ENCODE results near the gene IGFBP4.

Gene IGFBP4

DNA sequence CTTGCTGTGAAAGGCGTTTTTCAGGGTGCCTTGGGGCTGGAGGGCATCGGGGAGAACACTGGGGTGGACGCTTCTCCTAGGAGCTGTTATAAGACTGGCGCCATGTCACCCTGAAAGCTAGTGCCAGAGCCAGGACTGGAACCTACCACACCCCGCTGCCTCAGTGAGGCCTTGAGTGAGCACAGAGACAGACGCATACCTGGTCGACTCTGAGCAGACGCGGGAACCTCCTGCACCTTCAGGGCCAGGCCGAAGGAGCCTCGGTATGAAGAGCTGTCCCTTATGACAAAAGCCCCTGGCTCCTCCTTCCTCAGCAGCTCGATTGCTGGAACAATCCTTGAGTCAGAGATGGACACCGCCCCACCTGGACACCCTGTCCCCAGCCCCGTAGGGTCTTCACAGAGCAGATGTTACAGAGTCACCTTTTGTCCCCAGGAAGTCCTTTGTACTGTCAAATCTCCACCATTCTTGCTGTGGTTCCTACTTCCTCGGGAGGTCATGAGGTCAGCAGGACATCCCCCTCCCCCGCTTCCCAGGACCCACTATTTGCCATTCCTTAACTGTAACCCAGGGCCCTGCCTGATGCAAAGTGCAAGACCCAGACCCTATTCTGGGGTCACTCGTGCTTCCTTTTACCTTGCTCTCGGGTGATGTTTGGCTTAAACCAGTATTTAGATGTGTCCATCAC, 41.2 kb downstream of the IGFBP4 start:
- H3K36me3 ChIP-seq (ENCODE audit: control insufficient read depth in 4 of 4, insufficient read depth in 4 of 4, low read length in 3 of 4) = no peaks in the 10 kb centered on the region
- H3K9me3 ChIP-seq (ENCODE audit: control extremely low read depth in 1 of 5, control insufficient read depth in 4 of 5, insufficient read depth in 2 of 5, low read depth in 1 of 5, low read length in 4 of 5) = no peaks in the 10 kb centered on the region
- ChIA-PET CTCF (interaction anchor here (0.7 to 2.0 kb wide), 4 partner anchors 11 to 122 kb away, joined by 3 to 4 read pairs (median 3); no protein-coding TSS in a partner anchor), POLR2A (no interaction called here)
- 95% methylated on average over 17 of the region's 18 CpGs for WGBS (ENCODE audit: insufficient coverage)
- no peak overlapping the region for H3K4me3 ChIP-seq (ENCODE audit: control insufficient read depth in 1 of 7, extremely low read depth in 1 of 7, insufficient read depth in 4 of 7, low read depth in 2 of 7, low read length in 6 of 7)
- H3K27ac ChIP-seq (ENCODE audit: insufficient read depth in 1 of 2, low read depth in 1 of 2, low read length in 2 of 2, poor library complexity in 1 of 2, severe bottlenecking in 2 of 2) = no peak overlapping the region
- no peak for DNase-seq
- H3K27me3 ChIP-seq (replicated peaks in 2 of 5; ENCODE audit: control insufficient read depth in 4 of 5, insufficient read depth in 5 of 5, low read length in 4 of 5) = peaks cover 0 to 5% (median 0%) of the 10 kb centered on the region in 5 experiments
- peaks cover 3 to 20% (median 15%) of the 10 kb centered on the region in 4 experiments for H3K4me1 ChIP-seq (ENCODE audit: control extremely low read depth in 1 of 4, control insufficient read depth in 4 of 4, insufficient read depth in 4 of 4, low read length in 3 of 4)

- Histone ChIP-seq H3K27ac (ENCODE audit: insufficient read depth in 1 of 2, low read depth in 1 of 2, low read length in 2 of 2, poor library complexity in 1 of 2, severe bottlenecking in 2 of 2) (no peak overlapping the region), H3K4me1 (ENCODE audit: control extremely low read depth in 1 of 4, control insufficient read depth in 4 of 4, insufficient read depth in 4 of 4, low read length in 3 of 4) (peaks cover 3 to 18% (median 12%) of the 10 kb centered on the region in 4 experiments), H3K27me3 (replicated peaks in 2 of 5; ENCODE audit: control insufficient read depth in 4 of 5, insufficient read depth in 5 of 5, low read length in 4 of 5) (peaks cover 0 to 5% (median 0%) of the 10 kb centered on the region in 5 experiments), H3K9me3 (ENCODE audit: control extremely low read depth in 1 of 5, control insufficient read depth in 4 of 5, insufficient read depth in 2 of 5, low read depth in 1 of 5, low read length in 4 of 5) (no peaks in the 10 kb centered on the region), H3K36me3 (ENCODE audit: control insufficient read depth in 4 of 4, insufficient read depth in 4 of 4, low read length in 3 of 4) (no peaks in the 10 kb centered on the region), H3K4me3 (ENCODE audit: control insufficient read depth in 1 of 7, extremely low read depth in 1 of 7, insufficient read depth in 4 of 7, low read depth in 2 of 7, low read length in 6 of 7) (no peak overlapping the region)
- DNase-seq = no peak
- POLR2A ChIA-PET = interaction anchor here (0.6 kb wide), 1 partner anchor 48 kb away, joined by 3 read pairs; no protein-coding TSS in a partner anchor
- CTCF ChIA-PET = interaction anchor here (0.8 to 2.0 kb wide), 5 partner anchors 8 to 123 kb away, joined by 3 to 4 read pairs (median 3); no protein-coding TSS in a partner anchor
- WGBS (ENCODE audit: insufficient coverage) = 100% methylated on average over 2 of the region's 7 CpGs
Measured at GRCh38 chr17:40484973-40485530, 41.8 kb downstream of the IGFBP4 start.

- 91% methylated on average over 8 of the region's 17 CpGs for WGBS (ENCODE audit: insufficient coverage)
- POLR2A ChIA-PET = interaction anchor here (0.6 kb wide), 1 partner anchor 47 kb away, joined by 3 read pairs; no protein-coding TSS in a partner anchor
- H3K9me3 ChIP-seq (ENCODE audit: control extremely low read depth in 1 of 5, control insufficient read depth in 4 of 5, insufficient read depth in 2 of 5, low read depth in 1 of 5, low read length in 4 of 5) = no peaks in the 10 kb centered on the region
- no peaks in the 10 kb centered on the region for H3K36me3 ChIP-seq (ENCODE audit: control insufficient read depth in 4 of 4, insufficient read depth in 4 of 4, low read length in 3 of 4)
- peaks cover 0 to 5% (median 0%) of the 10 kb centered on the region in 5 experiments for H3K27me3 ChIP-seq (replicated peaks in 2 of 5; ENCODE audit: control insufficient read depth in 4 of 5, insufficient read depth in 5 of 5, low read length in 4 of 5)
- no peak overlapping the region for H3K4me3 ChIP-seq (ENCODE audit: control insufficient read depth in 1 of 7, extremely low read depth in 1 of 7, insufficient read depth in 4 of 7, low read depth in 2 of 7, low read length in 6 of 7)
- no peak for DNase-seq
- no peak overlapping the region for H3K27ac ChIP-seq (ENCODE audit: insufficient read depth in 1 of 2, low read depth in 1 of 2, low read length in 2 of 2, poor library complexity in 1 of 2, severe bottlenecking in 2 of 2)
- H3K4me1 ChIP-seq (ENCODE audit: control extremely low read depth in 1 of 4, control insufficient read depth in 4 of 4, insufficient read depth in 4 of 4, low read length in 3 of 4) = peaks cover 0 to 17% (median 4%) of the 10 kb centered on the region in 4 experiments
- CTCF ChIA-PET = interaction anchor here (0.8 to 2.0 kb wide), 5 partner anchors 9 to 132 kb away, joined by 3 to 4 read pairs (median 3); no protein-coding TSS in a partner anchor
Measured at GRCh38 chr17:40485851-40486521, 42.7 kb downstream of the IGFBP4 start.

- 100% methylated on average over 9 of the region's 12 CpGs for WGBS (ENCODE audit: insufficient coverage)
- peaks cover 0 to 14% (median 2%) of the 10 kb centered on the region in 4 experiments for H3K4me1 ChIP-seq (ENCODE audit: control extremely low read depth in 1 of 4, control insufficient read depth in 4 of 4, insufficient read depth in 4 of 4, low read length in 3 of 4)
- POLR2A ChIA-PET = no interaction called here
- CTCF ChIA-PET = interaction anchor here (0.9 to 2.0 kb wide), 3 partner anchors 27 to 132 kb away, joined by 3 to 4 read pairs (median 3); no protein-coding TSS in a partner anchor
- no peaks in the 10 kb centered on the region for H3K36me3 ChIP-seq (ENCODE audit: control insufficient read depth in 4 of 4, insufficient read depth in 4 of 4, low read length in 3 of 4)
- H3K4me3 ChIP-seq (ENCODE audit: control insufficient read depth in 1 of 7, extremely low read depth in 1 of 7, insufficient read depth in 4 of 7, low read depth in 2 of 7, low read length in 6 of 7) = no peak overlapping the region
- H3K9me3 ChIP-seq (ENCODE audit: control extremely low read depth in 1 of 5, control insufficient read depth in 4 of 5, insufficient read depth in 2 of 5, low read depth in 1 of 5, low read length in 4 of 5) = no peaks in the 10 kb centered on the region
- no peak overlapping the region for H3K27ac ChIP-seq (ENCODE audit: insufficient read depth in 1 of 2, low read depth in 1 of 2, low read length in 2 of 2, poor library complexity in 1 of 2, severe bottlenecking in 2 of 2)
- DNase-seq = no peak
- H3K27me3 ChIP-seq (replicated peaks in 2 of 5; ENCODE audit: control insufficient read depth in 4 of 5, insufficient read depth in 5 of 5, low read length in 4 of 5) = peaks cover 0 to 5% (median 0%) of the 10 kb centered on the region in 5 experiments
Measured at GRCh38 chr17:40486522-40487370, 43.5 kb downstream of the IGFBP4 start.

DNA sequence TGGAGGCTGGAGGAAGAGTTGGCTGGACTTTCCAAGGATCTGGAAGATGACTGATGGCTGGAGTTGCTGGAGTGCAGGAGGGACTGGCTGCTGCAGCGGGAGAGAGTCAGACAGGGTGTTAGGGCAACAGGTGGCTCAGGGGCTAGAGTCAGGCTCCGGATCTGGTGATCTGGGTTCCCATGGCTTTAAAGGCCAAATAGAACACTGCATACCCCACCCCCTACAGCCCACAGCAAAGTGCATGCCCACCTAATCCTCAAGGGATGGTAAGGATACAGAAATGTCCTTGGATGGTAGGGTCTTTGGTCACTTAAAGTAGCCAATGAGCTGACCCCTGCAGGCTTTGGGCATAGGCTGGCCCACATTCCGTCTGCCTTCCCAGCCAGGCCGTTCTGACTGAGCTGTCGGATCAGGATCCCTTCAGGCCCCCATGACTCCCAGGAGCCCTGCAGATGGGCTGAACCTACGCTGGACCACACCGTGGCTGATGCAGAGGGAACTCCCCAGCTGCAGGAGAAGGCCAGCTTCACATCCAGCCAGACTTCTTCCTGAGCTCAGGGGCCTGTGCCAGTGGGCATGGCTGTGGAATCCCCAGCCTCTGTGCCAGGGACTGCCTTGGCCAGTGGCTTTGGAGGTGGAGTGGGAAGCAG, 44.2 kb downstream of the IGFBP4 start:
- ChIA-PET POLR2A (no interaction called here), CTCF (interaction anchor here (0.8 to 1.0 kb wide), 5 partner anchors 13 to 37 kb away, joined by 3 to 4 read pairs (median 3); no protein-coding TSS in a partner anchor)
- peaks cover 0 to 12% (median 2%) of the 10 kb centered on the region in 4 experiments for H3K4me1 ChIP-seq (ENCODE audit: control extremely low read depth in 1 of 4, control insufficient read depth in 4 of 4, insufficient read depth in 4 of 4, low read length in 3 of 4)
- no peak overlapping the region for H3K4me3 ChIP-seq (ENCODE audit: control insufficient read depth in 1 of 7, extremely low read depth in 1 of 7, insufficient read depth in 4 of 7, low read depth in 2 of 7, low read length in 6 of 7)
- DNase-seq = no peak
- 94% methylated on average over 6 of the region's 7 CpGs for WGBS (ENCODE audit: insufficient coverage)
- no peak overlapping the region for H3K27ac ChIP-seq (ENCODE audit: insufficient read depth in 1 of 2, low read depth in 1 of 2, low read length in 2 of 2, poor library complexity in 1 of 2, severe bottlenecking in 2 of 2)
- H3K36me3 ChIP-seq (ENCODE audit: control insufficient read depth in 4 of 4, insufficient read depth in 4 of 4, low read length in 3 of 4) = no peaks in the 10 kb centered on the region
- H3K9me3 ChIP-seq (ENCODE audit: control extremely low read depth in 1 of 5, control insufficient read depth in 4 of 5, insufficient read depth in 2 of 5, low read depth in 1 of 5, low read length in 4 of 5) = no peaks in the 10 kb centered on the region
- H3K27me3 ChIP-seq (replicated peaks in 2 of 5; ENCODE audit: control insufficient read depth in 4 of 5, insufficient read depth in 5 of 5, low read length in 4 of 5) = peaks cover 0 to 5% (median 0%) of the 10 kb centered on the region in 5 experiments

DNA sequence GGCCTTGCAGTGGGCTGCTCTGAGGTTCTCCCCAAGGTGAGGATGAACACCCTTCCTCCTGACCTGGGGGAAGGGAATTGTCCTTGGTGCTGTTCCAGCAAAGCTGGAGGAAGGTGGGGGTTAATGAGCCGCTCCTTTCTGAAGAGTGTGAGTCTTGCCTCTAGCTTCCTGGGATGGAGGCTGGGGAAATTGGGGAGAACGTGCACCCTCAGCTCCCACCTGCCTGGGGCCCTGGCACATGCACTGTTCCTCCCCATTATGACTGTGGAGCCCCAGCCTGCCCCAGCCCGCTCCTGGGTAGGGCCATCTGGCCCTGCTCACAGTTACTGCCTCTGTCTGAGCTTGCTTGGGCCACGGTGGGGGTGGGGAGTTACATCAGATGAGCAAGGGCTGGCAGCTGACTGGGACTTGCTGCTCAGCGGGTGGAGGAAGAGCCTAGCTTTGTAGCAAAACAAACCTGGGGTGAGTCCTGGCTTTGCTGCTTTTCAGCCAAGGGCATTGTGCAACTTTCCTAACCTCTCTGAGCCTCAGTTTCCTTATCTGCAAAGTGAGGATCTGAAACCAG, 47.1 kb downstream of the IGFBP4 start:
- H3K27ac ChIP-seq (ENCODE audit: insufficient read depth in 1 of 2, low read depth in 1 of 2, low read length in 2 of 2, poor library complexity in 1 of 2, severe bottlenecking in 2 of 2) = no peak overlapping the region
- no peaks in the 10 kb centered on the region for H3K9me3 ChIP-seq (ENCODE audit: control extremely low read depth in 1 of 5, control insufficient read depth in 4 of 5, insufficient read depth in 2 of 5, low read depth in 1 of 5, low read length in 4 of 5)
- no peaks in the 10 kb centered on the region for H3K36me3 ChIP-seq (ENCODE audit: control insufficient read depth in 4 of 4, insufficient read depth in 4 of 4, low read length in 3 of 4)
- DNase-seq = no peak
- ChIA-PET CTCF (interaction anchor here (1.1 to 1.2 kb wide), 2 partner anchors 14 to 42 kb away, joined by 3 to 4 read pairs; no protein-coding TSS in a partner anchor), POLR2A (no interaction called here)
- peaks cover 0 to 5% (median 0%) of the 10 kb centered on the region in 5 experiments for H3K27me3 ChIP-seq (replicated peaks in 2 of 5; ENCODE audit: control insufficient read depth in 4 of 5, insufficient read depth in 5 of 5, low read length in 4 of 5)
- WGBS (ENCODE audit: insufficient coverage) = 77% methylated on average over 4 of the region's 5 CpGs
- peaks cover 0 to 12% (median 2%) of the 10 kb centered on the region in 4 experiments for H3K4me1 ChIP-seq (ENCODE audit: control extremely low read depth in 1 of 4, control insufficient read depth in 4 of 4, insufficient read depth in 4 of 4, low read length in 3 of 4)
- H3K4me3 ChIP-seq (ENCODE audit: control insufficient read depth in 1 of 7, extremely low read depth in 1 of 7, insufficient read depth in 4 of 7, low read depth in 2 of 7, low read length in 6 of 7) = no peak overlapping the region
